DOHH2 (cell line): ENCODE measurements around the gene CAP1.

Source experiments
- CTCF ChIP-seq: fragments of 200-600 bp; sonication (generic); IDR thresholded peaks from one replicate; pipeline ENCODE4 v1.5.1; 2014; ENCODE audit warnings: antibody characterized with exemption, mild to moderate bottlenecking, low read depth, low read length; ENCODE audit not compliant: poor library complexity, severe bottlenecking
- EZH2phosphoT487 ChIP-seq: fragments of 200-600 bp; sonication (generic); IDR thresholded peaks from 2 replicates; pipeline ENCODE4 v1.6.1; 2017; ENCODE audit warnings: borderline replicate concordance, mild to moderate bottlenecking, antibody characterized with exemption, low read length, moderate library complexity, mixed read lengths

GRCh38 chr1:40032240-40032891, 8.2 kb upstream of the CAP1 start:
- TF ChIP-seq CTCF (peak; percentile 88), EZH2phosphoT487 (no peak)
